Ectodermal cell (in vitro differentiated cells): ENCODE data around the gene PLPP7.

Experiments used
- H3K27ac ChIP-seq: 2 replicates; pipeline ENCODE4 v1.7.0; 2013; ENCODE audit warnings: mild to moderate bottlenecking, low read depth, low read length; ENCODE audit not compliant: insufficient read depth, poor library complexity, severe bottlenecking
- H3K27me3 ChIP-seq: 2 replicates; pipeline ENCODE4 v1.7.0; 2013; ENCODE audit warnings: mild to moderate bottlenecking, low read length; ENCODE audit not compliant: insufficient read depth, control insufficient read depth, poor library complexity, severe bottlenecking
- H3K36me3 ChIP-seq: one replicate; pipeline ENCODE4 v1.7.0; 2013; ENCODE audit warnings: low read length; ENCODE audit not compliant: control insufficient read depth, insufficient read depth
- H3K4me1 ChIP-seq: one replicate; pipeline ENCODE4 v1.7.0; 2013; ENCODE audit warnings: low read length; ENCODE audit not compliant: control insufficient read depth, insufficient read depth
- H3K4me3 ChIP-seq: 2 replicates; pipeline ENCODE4 v1.7.0; 2013; ENCODE audit warnings: low read depth, low read length, control low read depth; ENCODE audit not compliant: insufficient read depth
- H3K9me3 ChIP-seq: 2 replicates; pipeline ENCODE4 v1.7.0; 2013; ENCODE audit warnings: mild to moderate bottlenecking, low read length, moderate library complexity; ENCODE audit not compliant: control insufficient read depth
- WGBS, 2 experiments: methylation state at CpG; one replicate each; pipeline ENCODE4 v1.1.7; 2013; ENCODE audit warnings: missing lambda C conversion rate in 2 of 2; 5-methylcytosine and 5-hydroxymethylcytosine counted together

PLPP7 gene

GRCh38 chr9:131275332-131276093 lies 14.0 kb upstream of the PLPP7 start:
- no peaks in the 10 kb centered on the region for H3K9me3 ChIP-seq
- no peaks in the 10 kb centered on the region for H3K36me3 ChIP-seq
- peaks cover 28% of the 10 kb centered on the region for H3K27me3 ChIP-seq
- H3K27ac ChIP-seq = no peak overlapping the region
- H3K4me1 ChIP-seq = peaks cover 15% of the 10 kb centered on the region
- H3K4me3 ChIP-seq = no peak overlapping the region
- 80 to 82% methylated on average over 29 of the region's 29 CpGs for WGBS, 2 experiments

- H3K4me1 ChIP-seq = peaks cover 15% of the 10 kb centered on the region
- H3K9me3 ChIP-seq = no peaks in the 10 kb centered on the region
- peak within 1 kb of the TSS; percentile 54 for H3K4me3 ChIP-seq
- H3K27ac ChIP-seq = no peak within 1 kb of the TSS
- 14 to 15% methylated on average over 76 of the region's 76 CpGs for WGBS, 2 experiments
- H3K27me3 ChIP-seq = peaks cover 36% of the 10 kb centered on the region
- H3K36me3 ChIP-seq = no peaks in the 10 kb centered on the region
These were observed 13.2 kb upstream of the PLPP7 start, which contains the start of gene FAM78A for GRCh38 chr9:131276094-131276888. TSS of gene FAM78A (minus strand) at chr9:131276510. CDS start at chr9:131276179, 331 bp downstream.

GRCh38 chr9:131276891-131277286 lies 12.6 kb upstream of the PLPP7 start:
- H3K9me3 ChIP-seq = no peaks in the 10 kb centered on the region
- H3K27me3 ChIP-seq = peaks cover 42% of the 10 kb centered on the region
- peaks cover 15% of the 10 kb centered on the region for H3K4me1 ChIP-seq
- H3K27ac ChIP-seq = no peak overlapping the region
- H3K4me3 ChIP-seq = peak overlapping the region; percentile 54
- no peaks in the 10 kb centered on the region for H3K36me3 ChIP-seq
- 0 to 1% methylated on average over 60 of the region's 60 CpGs for WGBS, 2 experiments

GRCh38 chr9:131277287-131277909 lies 12.1 kb upstream of the PLPP7 start:
- Histone ChIP-seq H3K27me3 (peaks cover 47% of the 10 kb centered on the region), H3K36me3 (no peaks in the 10 kb centered on the region), H3K4me3 (peak overlapping the region; percentile 54), H3K9me3 (no peaks in the 10 kb centered on the region), H3K27ac (no peak overlapping the region), H3K4me1 (peaks cover 15% of the 10 kb centered on the region)
- 1% methylated on average over 78 of the region's 78 CpGs for WGBS, 2 experiments

- Histone ChIP-seq H3K27me3 (peaks cover 54% of the 10 kb centered on the region), H3K27ac (no peak overlapping the region), H3K4me3 (peak overlapping the region; percentile 54), H3K36me3 (no peaks in the 10 kb centered on the region), H3K4me1 (peaks cover 15% of the 10 kb centered on the region), H3K9me3 (no peaks in the 10 kb centered on the region)
- 13 to 14% methylated on average over 59 of the region's 59 CpGs for WGBS, 2 experiments
These were observed 11.4 kb upstream of the PLPP7 start for GRCh38 chr9:131277910-131278701.

- Histone ChIP-seq H3K27me3 (peaks cover 59% of the 10 kb centered on the region), H3K4me1 (peaks cover 15% of the 10 kb centered on the region), H3K9me3 (no peaks in the 10 kb centered on the region), H3K27ac (no peak overlapping the region), H3K4me3 (no peak overlapping the region), H3K36me3 (no peaks in the 10 kb centered on the region)
- 81 to 84% methylated on average over 10 of the region's 10 CpGs for WGBS, 2 experiments
These were observed 10.8 kb upstream of the PLPP7 start for GRCh38 chr9:131278702-131279111.

GRCh38 chr9:131279196-131279862 lies 10.2 kb upstream of the PLPP7 start:
- peaks cover 9% of the 10 kb centered on the region for H3K4me1 ChIP-seq
- no peaks in the 10 kb centered on the region for H3K9me3 ChIP-seq
- H3K27me3 ChIP-seq = peaks cover 59% of the 10 kb centered on the region
- H3K36me3 ChIP-seq = no peaks in the 10 kb centered on the region
- H3K27ac ChIP-seq = no peak overlapping the region
- 78 to 81% methylated on average over 11 of the region's 11 CpGs for WGBS, 2 experiments
- H3K4me3 ChIP-seq = no peak overlapping the region

- H3K4me1 ChIP-seq = peaks cover 2% of the 10 kb centered on the region
- no peaks in the 10 kb centered on the region for H3K36me3 ChIP-seq
- H3K4me3 ChIP-seq = no peak overlapping the region
- WGBS, 2 experiments = 86 to 90% methylated on average over 19 of the region's 19 CpGs
- H3K9me3 ChIP-seq = no peaks in the 10 kb centered on the region
- peaks cover 56% of the 10 kb centered on the region for H3K27me3 ChIP-seq
- no peak overlapping the region for H3K27ac ChIP-seq
These were observed 9.5 kb upstream of the PLPP7 start for GRCh38 chr9:131279863-131280570.

- WGBS, 2 experiments = 86 to 89% methylated on average over 3 of the region's 3 CpGs
- Histone ChIP-seq H3K27ac (no peak overlapping the region), H3K9me3 (no peaks in the 10 kb centered on the region), H3K36me3 (no peaks in the 10 kb centered on the region), H3K4me3 (no peak overlapping the region), H3K4me1 (no peaks in the 10 kb centered on the region), H3K27me3 (peaks cover 51% of the 10 kb centered on the region)
These were observed 8.9 kb upstream of the PLPP7 start for GRCh38 chr9:131280660-131281059.
